Stimulated activated CD4-positive, alpha-beta T cell treated with anti-CD3 and anti-CD28 coated beads, Interleukin-2, amount 100 ng/mL, for 24 hours (primary cell): ENCODE results near the gene RNF44.

Experiments
- DNase-seq, 2 donors: peaks; one replicate each; pipeline ENCODE4 v3.0.0-alpha.2; 2020

The RNF44 gene

DNA sequence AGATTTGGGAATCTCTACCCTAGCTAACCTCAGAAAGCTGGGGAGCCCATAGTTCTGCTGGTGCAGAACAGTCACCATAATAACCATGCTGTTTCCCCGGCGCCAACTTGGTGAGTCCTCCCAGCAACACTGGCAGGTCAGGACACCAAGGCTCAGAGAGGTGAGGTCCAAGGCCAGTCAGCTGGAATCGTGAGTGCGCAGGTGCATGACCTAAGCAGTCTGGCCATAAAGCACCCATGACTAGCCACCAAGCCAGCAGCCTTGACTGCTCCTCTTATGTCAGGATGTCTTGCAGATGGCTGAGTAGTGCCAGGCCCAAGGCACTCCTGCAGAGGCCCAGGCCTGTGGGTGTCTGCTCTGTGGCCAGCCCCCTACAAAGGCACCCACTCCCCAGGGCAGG, 2.6 kb downstream of the RNF44 start:
- DNase-seq: no peak

- DNase-seq: peak in 1 of 2 donors; percentile 43
These were observed 3.1 kb downstream of the RNF44 start for GRCh38 chr5:176533894-176534611.

DNA sequence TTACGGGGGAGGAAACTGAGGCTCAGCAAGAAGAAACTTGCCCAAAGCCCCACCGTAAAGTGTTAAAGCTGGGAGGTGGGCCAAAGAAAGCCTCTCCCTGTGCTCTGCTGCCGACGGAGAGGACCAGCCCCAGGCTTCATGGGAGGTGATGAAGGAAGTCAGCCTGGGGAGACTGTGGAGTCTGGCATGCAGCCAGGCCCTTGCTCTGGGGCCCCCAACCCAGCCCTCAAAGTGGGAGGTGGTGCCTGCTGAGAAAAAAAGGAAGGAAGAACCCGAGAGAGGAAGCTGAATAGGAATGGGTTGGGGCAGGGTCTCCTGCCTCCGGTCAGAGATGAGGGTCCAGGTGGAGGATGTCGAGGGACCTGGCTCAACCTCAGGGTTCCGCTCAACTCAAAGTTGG, 3.8 kb downstream of the RNF44 start:
- DNase-seq: peak in 1 of 2 donors; percentile 33

DNA sequence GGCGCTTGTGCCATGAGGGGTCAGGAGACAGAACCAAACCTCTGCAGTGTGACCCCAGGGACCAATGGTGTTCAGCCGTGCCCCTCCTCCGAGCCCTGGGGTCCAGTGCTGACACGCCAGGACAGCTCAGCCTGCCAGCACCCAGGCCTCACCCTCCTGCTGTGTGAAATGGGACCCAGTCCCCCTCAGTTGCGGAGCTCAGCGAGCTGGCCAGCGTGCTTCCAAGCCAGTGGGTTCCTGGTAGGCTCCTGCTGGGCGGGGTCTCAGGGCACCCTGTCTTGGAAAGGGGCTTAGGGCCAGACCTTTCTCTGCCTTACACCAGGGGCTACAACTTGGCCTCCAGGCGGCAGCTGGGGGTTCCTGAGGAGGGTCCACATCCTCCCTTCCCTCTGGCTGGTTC, 4.4 kb downstream of the RNF44 start:
- no peak for DNase-seq

- DNase-seq: no peak
These were observed 5.2 kb downstream of the RNF44 start for GRCh38 chr5:176531902-176532493.

GRCh38 chr5:176530983-176531901, 6.0 kb downstream of the RNF44 start:
- DNase-seq: peak in 1 of 2 donors; percentile 48

DNA sequence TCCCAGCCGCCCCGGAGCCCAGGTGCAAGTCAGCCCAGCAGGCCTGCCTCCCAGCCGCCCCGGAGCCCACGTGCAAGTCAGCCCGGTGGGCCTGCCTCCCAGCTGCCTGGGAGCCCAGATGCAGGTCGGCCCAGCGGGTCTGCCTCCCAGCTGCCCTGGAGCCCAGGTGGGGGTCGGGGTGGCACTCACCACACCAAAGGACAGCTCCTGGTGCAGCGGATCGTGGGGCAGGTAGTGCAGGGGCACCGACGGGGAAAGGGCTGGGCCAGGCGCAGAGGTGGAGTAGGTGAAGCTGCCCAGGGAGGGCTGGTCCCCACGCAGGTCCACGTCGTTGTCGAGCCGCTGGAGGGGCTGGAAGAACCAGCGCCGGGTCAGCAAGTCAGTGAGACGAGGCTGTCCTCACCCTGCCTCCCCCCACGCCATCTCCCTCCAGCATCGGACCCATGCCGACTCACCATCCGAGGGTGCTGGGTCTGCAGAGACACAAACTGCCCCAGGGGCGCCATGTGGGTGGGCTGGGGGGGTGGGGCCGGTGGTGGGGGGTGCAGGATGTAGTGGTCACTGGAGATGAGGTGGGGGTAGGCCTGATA, 6.7 kb downstream of the RNF44 start:
- no peak for DNase-seq

DNA sequence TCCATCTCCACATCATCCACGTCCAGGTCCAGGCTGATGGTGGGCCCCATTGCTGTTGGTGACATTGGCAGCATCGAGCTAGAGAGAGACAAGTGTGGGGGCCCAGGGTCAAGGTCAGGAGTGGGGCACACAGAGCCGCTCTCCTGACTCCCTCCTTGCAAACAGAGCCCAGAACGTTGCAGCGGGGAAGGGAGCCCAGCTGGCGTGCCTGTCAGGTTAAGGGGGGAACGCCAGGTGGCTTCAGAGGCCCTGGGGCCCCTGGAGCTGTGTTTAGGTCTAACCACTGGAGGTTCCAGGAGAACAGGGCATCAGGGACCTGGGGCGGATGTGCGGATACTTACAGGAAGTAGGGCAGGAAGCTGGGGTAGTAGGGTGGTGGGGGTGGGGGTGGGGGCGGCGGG, 7.5 kb downstream of the RNF44 start:
- peak in 1 of 2 donors; percentile 41 for DNase-seq

DNA sequence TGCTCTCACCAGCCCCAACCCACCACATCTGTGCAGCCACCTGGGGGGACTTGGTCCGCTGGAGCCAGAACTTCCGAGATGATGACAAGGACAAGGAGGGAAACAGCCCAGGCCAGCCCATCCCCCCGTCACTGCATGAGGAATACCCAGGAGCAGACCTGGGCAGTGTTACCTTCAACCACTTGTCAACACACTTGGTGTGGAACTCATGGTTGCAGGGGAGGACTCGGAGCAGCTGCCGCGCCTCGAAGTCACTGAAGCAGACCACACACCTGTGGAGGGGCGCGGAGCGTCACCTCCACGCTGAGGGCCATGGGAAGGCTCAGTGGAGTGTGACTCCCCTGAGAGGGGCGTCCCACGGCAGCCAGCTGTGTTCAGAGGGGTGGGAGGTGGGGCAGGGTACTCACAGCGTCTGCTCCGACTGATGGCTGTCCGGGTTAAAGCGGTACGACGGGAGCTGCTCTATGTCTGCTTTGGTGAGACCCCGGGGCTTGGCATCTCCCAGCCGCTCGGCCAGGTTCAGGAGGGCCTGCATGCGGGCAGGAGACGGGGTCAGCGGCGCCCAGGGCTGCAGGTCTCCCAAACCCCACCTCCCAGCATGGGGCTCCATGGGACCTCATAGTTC, 8.0 kb downstream of the RNF44 start:
- DNase-seq: no peak

DNA sequence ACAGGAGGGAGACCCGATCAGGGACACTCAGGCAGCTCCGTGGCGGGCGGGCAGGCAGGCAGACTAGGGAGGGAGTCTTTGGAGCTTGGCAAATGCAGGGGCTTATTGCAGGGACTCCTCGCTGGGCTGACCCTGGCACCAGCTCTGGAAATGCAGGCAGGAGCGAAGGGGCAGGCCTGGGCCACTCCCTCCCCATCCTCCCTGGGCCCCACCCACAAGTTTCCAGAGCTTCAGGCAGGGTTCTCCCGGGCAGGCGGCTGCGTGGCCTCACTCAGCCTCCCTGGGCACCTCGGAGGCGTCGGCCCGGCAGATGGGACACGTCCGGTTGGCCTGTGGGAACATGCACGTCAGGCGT, 8.5 kb downstream of the RNF44 start:
- DNase-seq: no peak

GRCh38 chr5:176528301-176528700, 8.9 kb downstream of the RNF44 start:
- no peak for DNase-seq

GRCh38 chr5:176527246-176528222, 9.7 kb downstream of the RNF44 start:
- DNase-seq: no peak

DNA sequence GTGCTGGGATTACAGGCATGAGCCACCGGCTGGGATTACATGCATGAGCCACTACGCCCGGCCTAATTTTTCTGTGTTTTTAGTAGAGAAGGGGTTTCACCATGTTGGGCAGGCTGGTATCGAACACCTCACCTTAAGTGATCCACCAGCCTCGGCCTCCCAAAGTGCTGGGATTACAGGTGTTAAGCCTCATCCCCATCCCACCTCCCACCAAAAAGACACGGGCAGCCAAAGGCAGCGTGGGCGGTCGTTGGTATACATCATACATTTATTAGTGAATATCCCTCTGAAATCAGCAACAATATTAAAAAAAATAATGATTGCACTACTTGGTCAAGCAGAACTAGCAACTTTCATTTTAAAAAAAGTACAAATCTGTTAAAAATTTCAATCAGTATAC, 10.7 kb downstream of the RNF44 start:
- DNase-seq: no peak

- no peak for DNase-seq
These were observed 11.5 kb downstream of the RNF44 start for GRCh38 chr5:176525677-176526076.

DNA sequence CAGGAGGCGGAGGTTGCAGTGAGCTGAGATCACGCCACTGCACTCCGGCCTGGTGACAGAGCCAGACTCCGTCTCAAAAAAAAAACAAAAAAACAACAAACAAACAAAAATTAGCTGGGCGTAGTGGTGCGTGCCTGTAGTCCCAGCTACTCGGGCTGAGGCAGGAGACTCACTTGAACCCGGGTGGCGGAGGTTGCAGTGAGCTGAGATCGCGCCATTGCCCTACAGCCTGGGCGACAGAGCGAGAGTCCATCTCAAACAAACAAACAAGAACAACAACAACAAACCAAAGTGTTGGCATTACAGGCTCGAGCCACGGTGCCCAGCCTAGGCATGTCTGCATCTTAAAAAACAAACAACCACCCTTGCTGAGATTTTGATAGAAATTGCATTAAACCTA, 12.2 kb downstream of the RNF44 start:
- no peak for DNase-seq

GRCh38 chr5:176524138-176524537, 13.1 kb downstream of the RNF44 start:
- DNase-seq: no peak

GRCh38 chr5:176521699-176522263, 15.4 kb downstream of the RNF44 start:
- DNase-seq: no peak

GRCh38 chr5:176521286-176521685, 15.9 kb downstream of the RNF44 start:
- no peak for DNase-seq

DNA sequence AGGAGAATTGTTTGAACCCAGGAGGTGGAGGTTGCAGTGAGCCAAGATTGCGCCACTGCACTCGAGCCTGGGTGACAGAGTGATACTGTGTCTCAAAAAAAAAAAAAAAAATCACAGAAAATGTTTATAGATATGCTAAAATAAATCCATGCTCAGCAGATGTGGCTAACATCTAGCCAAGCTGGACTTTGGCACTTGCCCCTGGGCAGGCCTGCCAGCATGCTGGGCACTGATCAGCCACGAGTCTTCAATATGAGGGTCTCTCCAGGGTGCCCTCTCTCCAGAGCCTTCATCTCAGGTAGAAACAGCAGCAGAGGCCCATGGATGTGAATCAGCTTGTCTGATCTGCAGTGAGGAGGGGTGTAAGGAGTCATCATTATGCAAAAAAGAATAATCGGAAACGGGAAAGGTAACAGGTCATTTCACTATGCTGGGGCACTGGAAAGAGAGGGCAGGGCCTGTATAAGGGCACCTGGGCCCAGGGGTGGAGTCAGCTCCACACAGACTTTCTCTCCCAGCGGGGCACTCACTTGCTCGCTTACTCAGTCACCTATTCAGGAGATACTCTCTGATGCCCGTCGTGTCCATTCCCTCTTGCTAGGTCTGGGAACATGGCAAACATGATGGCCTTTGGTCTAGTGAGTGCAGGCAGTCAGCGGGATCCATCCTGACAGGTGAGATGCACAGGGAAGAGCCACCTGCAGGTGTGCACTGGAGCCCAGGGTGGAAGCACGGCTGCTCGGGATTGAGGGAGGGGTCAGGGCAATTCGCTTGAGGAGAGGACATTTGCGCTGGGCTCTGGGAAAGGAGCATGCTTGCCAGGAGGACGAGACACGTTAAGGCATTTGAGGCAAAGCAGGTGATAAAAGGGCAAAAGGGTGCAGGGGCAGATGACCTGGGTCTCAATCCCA, 17.1 kb downstream of the RNF44 start:
- DNase-seq: no peak

GRCh38 chr5:176517053-176517661, 20.0 kb downstream of the RNF44 start:
- no peak for DNase-seq
